ENCODE data around the gene GAS7. TPM values are rescaled to one million over a fixed set of nuclear protein-coding genes. Genes with fewer than 3 reads are reported as not detected.

GAS7 gene
- total RNA-seq, 1 donor from 2014 or later, result 8.5 TPM

DNA sequence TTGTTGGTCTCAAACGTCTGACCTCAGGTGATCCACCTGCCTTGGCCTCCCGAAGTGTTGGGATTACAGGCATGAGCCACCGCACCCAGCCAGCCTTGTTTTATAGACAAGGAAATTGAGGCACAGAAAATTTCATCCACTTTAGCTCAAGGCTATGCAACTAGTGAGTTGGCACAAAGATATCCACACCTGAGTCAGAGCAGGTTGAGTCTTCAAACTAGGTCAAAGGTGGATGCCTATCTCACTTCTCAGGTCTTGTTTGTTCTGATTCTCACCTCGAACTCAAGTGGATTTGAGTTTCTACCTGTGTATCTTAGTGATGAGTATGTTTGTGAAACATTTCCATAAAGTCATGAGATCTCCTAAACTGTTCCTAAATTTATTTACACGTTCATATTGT is 35.6 kb upstream of the GAS7 start:
- Histone ChIP-seq H3K79me2 (ENCODE audit: insufficient read depth, low read length) (no peaks in the 10 kb centered on the region), H3K9ac (ENCODE audit: low read length) (no peak overlapping the region), H3K36me3 (ENCODE audit: insufficient read depth, low read length) (no peaks in the 10 kb centered on the region), H3K9me3 (ENCODE audit: insufficient read depth, low read depth, low read length) (no peaks in the 10 kb centered on the region), H3K4me3 (ENCODE audit: insufficient read depth, low read depth, low read length) (no peak overlapping the region), H3K27me3 (ENCODE audit: insufficient read depth, low read length) (no peaks in the 10 kb centered on the region), H2AFZ (ENCODE audit: low read depth, low read length) (no peak overlapping the region), H3K27ac (ENCODE audit: low read depth, low read length) (no peak overlapping the region), H4K20me1 (ENCODE audit: insufficient read depth, low read length) (no peaks in the 10 kb centered on the region), H3K4me1 (ENCODE audit: insufficient read depth, low read length) (no peaks in the 10 kb centered on the region), H3K4me2 (ENCODE audit: low read length) (no peak overlapping the region)
- H3K27me3 Mint-ChIP-seq (ENCODE audit: low read depth, unreplicated experiment), result peaks cover 10% of the 10 kb centered on the region
- H3K9me3 Mint-ChIP-seq (ENCODE audit: unreplicated experiment), result peaks cover 2% of the 10 kb centered on the region
- H3K27ac Mint-ChIP-seq (ENCODE audit: unreplicated experiment), result no peak overlapping the region
- FAIRE-seq (no peak), DNase-seq (ENCODE audit: low read depth) (no peak)
- no peak for TF ChIP-seq EZH2 (IDR thresholded peaks at IDR 0.05; ENCODE audit: insufficient read depth, low read length)
- TF ChIP-seq, protein P1, sequence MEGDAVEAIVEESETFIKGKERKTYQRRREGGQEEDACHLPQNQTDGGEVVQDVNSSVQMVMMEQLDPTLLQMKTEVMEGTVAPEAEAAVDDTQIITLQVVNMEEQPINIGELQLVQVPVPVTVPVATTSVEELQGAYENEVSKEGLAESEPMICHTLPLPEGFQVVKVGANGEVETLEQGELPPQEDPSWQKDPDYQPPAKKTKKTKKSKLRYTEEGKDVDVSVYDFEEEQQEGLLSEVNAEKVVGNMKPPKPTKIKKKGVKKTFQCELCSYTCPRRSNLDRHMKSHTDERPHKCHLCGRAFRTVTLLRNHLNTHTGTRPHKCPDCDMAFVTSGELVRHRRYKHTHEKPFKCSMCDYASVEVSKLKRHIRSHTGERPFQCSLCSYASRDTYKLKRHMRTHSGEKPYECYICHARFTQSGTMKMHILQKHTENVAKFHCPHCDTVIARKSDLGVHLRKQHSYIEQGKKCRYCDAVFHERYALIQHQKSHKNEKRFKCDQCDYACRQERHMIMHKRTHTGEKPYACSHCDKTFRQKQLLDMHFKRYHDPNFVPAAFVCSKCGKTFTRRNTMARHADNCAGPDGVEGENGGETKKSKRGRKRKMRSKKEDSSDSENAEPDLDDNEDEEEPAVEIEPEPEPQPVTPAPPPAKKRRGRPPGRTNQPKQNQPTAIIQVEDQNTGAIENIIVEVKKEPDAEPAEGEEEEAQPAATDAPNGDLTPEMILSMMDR (IDR thresholded peaks at IDR 0.05; ENCODE audit: insufficient read depth, low read depth, low read length), result no peak
- no peaks in the 10 kb centered on the region for H3K4me1 Mint-ChIP-seq (ENCODE audit: low read depth, unreplicated experiment)
- no peaks in the 10 kb centered on the region for H3K36me3 Mint-ChIP-seq (ENCODE audit: low read depth, unreplicated experiment)
- no peak overlapping the region for H3K4me3 Mint-ChIP-seq (ENCODE audit: unreplicated experiment)

DNA sequence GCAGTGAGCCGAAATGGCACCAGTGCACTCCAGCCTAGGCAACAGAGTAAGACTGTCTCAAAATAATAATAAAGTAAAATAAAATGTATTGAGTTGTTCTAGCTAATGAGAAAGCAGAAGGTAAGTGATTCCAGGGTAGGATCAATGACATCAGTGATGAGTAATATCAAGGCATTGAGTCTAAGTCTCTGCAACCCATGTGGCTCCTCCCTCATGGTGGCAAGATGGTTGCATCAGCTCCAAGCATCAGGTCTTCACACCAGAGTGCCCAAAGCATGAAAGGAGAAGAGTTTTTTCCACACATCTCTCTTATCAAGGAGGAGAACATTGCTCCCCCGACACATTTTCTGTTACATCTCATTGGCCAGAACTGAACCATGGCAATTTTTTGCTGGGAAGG is 34.8 kb upstream of the GAS7 start:
- no peaks in the 10 kb centered on the region for H3K79me2 ChIP-seq (ENCODE audit: insufficient read depth, low read length)
- DNase-seq (ENCODE audit: low read depth) (no peak), FAIRE-seq (no peak)
- H3K4me3 ChIP-seq (ENCODE audit: insufficient read depth, low read depth, low read length), result no peak overlapping the region
- Mint-ChIP-seq H3K4me1 (ENCODE audit: low read depth, unreplicated experiment) (no peaks in the 10 kb centered on the region), H3K36me3 (ENCODE audit: low read depth, unreplicated experiment) (no peaks in the 10 kb centered on the region), H3K27ac (ENCODE audit: unreplicated experiment) (no peak overlapping the region), H3K4me3 (ENCODE audit: unreplicated experiment) (no peak overlapping the region), H3K27me3 (ENCODE audit: low read depth, unreplicated experiment) (peaks cover 13% of the 10 kb centered on the region), H3K9me3 (ENCODE audit: unreplicated experiment) (peaks cover 2% of the 10 kb centered on the region)
- H3K36me3 ChIP-seq (ENCODE audit: insufficient read depth, low read length), result no peaks in the 10 kb centered on the region
- no peaks in the 10 kb centered on the region for H4K20me1 ChIP-seq (ENCODE audit: insufficient read depth, low read length)
- H3K9ac ChIP-seq (ENCODE audit: low read length), result no peak overlapping the region
- TF ChIP-seq, protein P1 (IDR thresholded peaks at IDR 0.05; ENCODE audit: insufficient read depth, low read depth, low read length), result no peak
- no peak for TF ChIP-seq EZH2 (IDR thresholded peaks at IDR 0.05; ENCODE audit: insufficient read depth, low read length)
- no peaks in the 10 kb centered on the region for H3K27me3 ChIP-seq (ENCODE audit: insufficient read depth, low read length)
- no peak overlapping the region for H3K4me2 ChIP-seq (ENCODE audit: low read length)
- no peaks in the 10 kb centered on the region for H3K9me3 ChIP-seq (ENCODE audit: insufficient read depth, low read depth, low read length)
- H3K4me1 ChIP-seq (ENCODE audit: insufficient read depth, low read length), result no peaks in the 10 kb centered on the region
- no peak overlapping the region for H3K27ac ChIP-seq (ENCODE audit: low read depth, low read length)
- no peak overlapping the region for H2AFZ ChIP-seq (ENCODE audit: low read depth, low read length)

DNA sequence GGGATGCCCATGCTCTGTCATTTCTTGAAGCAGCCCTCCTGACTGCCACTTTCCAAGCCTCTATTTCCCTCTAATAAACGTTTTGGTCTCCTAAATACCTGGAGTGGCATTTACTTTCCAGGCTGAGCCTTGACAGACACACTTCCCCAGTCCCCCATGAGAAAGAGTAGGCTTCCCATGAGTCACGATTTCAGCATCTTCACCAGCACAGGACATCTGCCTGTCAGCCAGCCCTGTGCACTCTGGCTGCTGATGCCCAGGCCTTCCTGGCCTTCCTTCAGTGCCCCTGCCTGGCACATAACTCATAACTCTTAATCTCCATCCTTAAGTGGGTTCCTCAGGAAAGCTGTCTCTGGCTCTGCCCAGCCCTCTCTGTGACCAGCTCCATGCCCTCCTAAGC is 30.8 kb upstream of the GAS7 start:
- H3K9me3 ChIP-seq (ENCODE audit: insufficient read depth, low read depth, low read length), result no peaks in the 10 kb centered on the region
- no peak overlapping the region for H3K27ac ChIP-seq (ENCODE audit: low read depth, low read length)
- no peaks in the 10 kb centered on the region for H3K4me1 ChIP-seq (ENCODE audit: insufficient read depth, low read length)
- no peak for FAIRE-seq
- H3K4me3 ChIP-seq (ENCODE audit: insufficient read depth, low read depth, low read length), result no peak overlapping the region
- H3K9me3 Mint-ChIP-seq (ENCODE audit: unreplicated experiment), result no peaks in the 10 kb centered on the region
- no peak overlapping the region for H3K27ac Mint-ChIP-seq (ENCODE audit: unreplicated experiment)
- H3K9ac ChIP-seq (ENCODE audit: low read length), result no peak overlapping the region
- H3K27me3 ChIP-seq (ENCODE audit: insufficient read depth, low read length), result no peaks in the 10 kb centered on the region
- H3K79me2 ChIP-seq (ENCODE audit: insufficient read depth, low read length), result no peaks in the 10 kb centered on the region
- TF ChIP-seq, protein P1 (IDR thresholded peaks at IDR 0.05; ENCODE audit: insufficient read depth, low read depth, low read length), result no peak
- no peak for TF ChIP-seq EZH2 (IDR thresholded peaks at IDR 0.05; ENCODE audit: insufficient read depth, low read length)
- H2AFZ ChIP-seq (ENCODE audit: low read depth, low read length), result no peak overlapping the region
- H3K4me1 Mint-ChIP-seq (ENCODE audit: low read depth, unreplicated experiment), result no peaks in the 10 kb centered on the region
- H3K36me3 ChIP-seq (ENCODE audit: insufficient read depth, low read length), result no peaks in the 10 kb centered on the region
- peaks cover 17% of the 10 kb centered on the region for H3K27me3 Mint-ChIP-seq (ENCODE audit: low read depth, unreplicated experiment)
- H4K20me1 ChIP-seq (ENCODE audit: insufficient read depth, low read length), result no peaks in the 10 kb centered on the region
- no peak overlapping the region for H3K4me2 ChIP-seq (ENCODE audit: low read length)
- no peak for DNase-seq (ENCODE audit: low read depth)
- H3K4me3 Mint-ChIP-seq (ENCODE audit: unreplicated experiment), result no peak overlapping the region
- no peaks in the 10 kb centered on the region for H3K36me3 Mint-ChIP-seq (ENCODE audit: low read depth, unreplicated experiment)
